Right lobe of liver (tissue), 4 donors: Measurements from ENCODE around the gene WBP1.

Experiments used
- POLR2A ChIP-seq: fragments of 450-650 bp; IDR thresholded peaks from one replicate; pipeline ENCODE4 v1.6.1; 2017; ENCODE audit warnings: antibody characterized with exemption, mild to moderate bottlenecking
- TF ChIP-seq, protein P1 (sequence below), 4 donors: fragments of 200-600 bp in 3 of 4; fragments of 450-650 bp in 1 of 4; IDR thresholded peaks; one replicate each; pipeline versions ENCODE4 v1.5.1 to v1.8.0; 2016 to 2022; ENCODE audit warnings: antibody characterized with exemption in 4 of 4, mild to moderate bottlenecking in 2 of 4
- donor health status: DM: no; HTN: no; CAD: no.
- donor health status: DM: no; HTN: no; CAD: no.
- donor health status: DM: no; HTN: yes; CAD: no.

DNA sequence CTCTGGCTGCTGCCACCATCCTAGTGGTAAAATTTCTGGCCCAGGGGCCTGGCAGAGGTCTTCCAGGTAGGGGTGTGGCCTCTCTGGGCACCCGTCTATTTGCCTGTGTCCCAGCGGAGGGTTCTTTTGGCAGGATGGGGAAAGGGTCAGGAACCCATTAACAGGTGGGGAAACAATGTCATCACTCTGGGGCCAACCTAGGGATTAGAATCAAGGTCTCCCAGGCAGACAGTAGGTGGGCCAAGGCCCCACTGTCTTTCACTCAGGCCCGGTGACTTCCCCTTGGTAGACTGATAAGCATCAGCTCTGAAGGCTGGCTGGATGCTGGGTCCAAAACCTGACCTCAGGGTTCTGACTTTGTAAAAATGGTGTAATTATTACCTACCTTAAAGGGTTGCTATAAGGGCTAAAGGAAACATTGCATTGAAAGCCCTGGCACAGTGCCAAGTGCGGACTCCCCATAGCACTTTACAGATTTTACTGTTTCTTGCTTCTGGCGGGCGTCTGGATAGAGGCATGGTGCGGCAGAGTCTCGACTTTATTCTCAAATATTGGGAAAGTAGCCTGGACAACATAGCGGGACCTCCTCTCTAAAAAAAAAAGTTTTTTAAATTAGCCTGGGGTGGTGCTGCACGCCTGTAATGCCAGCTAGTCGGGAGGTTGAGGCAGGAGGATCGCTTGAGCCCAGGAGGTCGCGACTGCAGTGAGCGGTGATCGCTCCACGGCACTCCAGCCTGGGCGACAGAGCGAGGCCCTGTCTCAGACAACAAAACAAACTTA, 38.9 kb downstream of the WBP1 start:
- TF ChIP-seq, protein P1, sequence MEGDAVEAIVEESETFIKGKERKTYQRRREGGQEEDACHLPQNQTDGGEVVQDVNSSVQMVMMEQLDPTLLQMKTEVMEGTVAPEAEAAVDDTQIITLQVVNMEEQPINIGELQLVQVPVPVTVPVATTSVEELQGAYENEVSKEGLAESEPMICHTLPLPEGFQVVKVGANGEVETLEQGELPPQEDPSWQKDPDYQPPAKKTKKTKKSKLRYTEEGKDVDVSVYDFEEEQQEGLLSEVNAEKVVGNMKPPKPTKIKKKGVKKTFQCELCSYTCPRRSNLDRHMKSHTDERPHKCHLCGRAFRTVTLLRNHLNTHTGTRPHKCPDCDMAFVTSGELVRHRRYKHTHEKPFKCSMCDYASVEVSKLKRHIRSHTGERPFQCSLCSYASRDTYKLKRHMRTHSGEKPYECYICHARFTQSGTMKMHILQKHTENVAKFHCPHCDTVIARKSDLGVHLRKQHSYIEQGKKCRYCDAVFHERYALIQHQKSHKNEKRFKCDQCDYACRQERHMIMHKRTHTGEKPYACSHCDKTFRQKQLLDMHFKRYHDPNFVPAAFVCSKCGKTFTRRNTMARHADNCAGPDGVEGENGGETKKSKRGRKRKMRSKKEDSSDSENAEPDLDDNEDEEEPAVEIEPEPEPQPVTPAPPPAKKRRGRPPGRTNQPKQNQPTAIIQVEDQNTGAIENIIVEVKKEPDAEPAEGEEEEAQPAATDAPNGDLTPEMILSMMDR (IDR thresholded peaks at IDR 0.05) = no peak
- no peak for TF ChIP-seq POLR2A
